Cardiac fibroblast (primary cell): ENCODE data around the gene MAN1A2.
A peak's percentile ranks its signal among the peaks of the same experiment; 100 is the strongest.

Source experiments
- DNase-seq, 2 donors: peaks; one replicate each; pipeline versions ENCODE4 v3.0.0 to v3.0.0-alpha.2; 2010; ENCODE audit warnings: low read depth in 2 of 2
- H3K4me3 ChIP-seq, 2 donors: replicated peaks in 1 of 2; 1 replicate in 1 of 2; 2 replicates in 1 of 2; pipeline ENCODE4 v1.5.1; 2011; ENCODE audit warnings: low read depth in 2 of 2, low read length in 2 of 2, mild to moderate bottlenecking in 2 of 2, moderate library complexity in 1 of 2
- TF ChIP-seq, protein P1 (sequence below): IDR thresholded peaks from one replicate; pipeline ENCODE4 v1.5.1; 2011; ENCODE audit warnings: low read depth, mild to moderate bottlenecking, low read length, inconsistent platforms

Gene MAN1A2

DNA sequence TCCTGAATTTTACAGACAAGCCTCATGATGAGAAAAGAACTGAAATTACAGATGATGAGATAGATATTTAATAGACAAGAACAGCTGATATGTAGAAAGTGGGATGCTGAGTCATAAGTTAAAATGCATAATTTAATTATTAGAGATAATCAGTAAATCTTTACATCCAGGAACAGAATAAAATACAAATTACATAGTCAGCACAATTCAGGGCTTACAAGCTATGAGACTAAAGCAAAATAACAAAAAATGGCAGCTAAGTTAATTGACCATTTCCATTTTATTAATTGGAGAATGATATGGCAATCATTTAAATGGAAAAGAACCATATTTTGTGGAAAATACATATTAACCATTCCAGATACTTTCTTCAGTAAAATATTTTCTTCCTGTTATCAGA is 40.2 kb upstream of the MAN1A2 start:
- TF ChIP-seq, protein P1, sequence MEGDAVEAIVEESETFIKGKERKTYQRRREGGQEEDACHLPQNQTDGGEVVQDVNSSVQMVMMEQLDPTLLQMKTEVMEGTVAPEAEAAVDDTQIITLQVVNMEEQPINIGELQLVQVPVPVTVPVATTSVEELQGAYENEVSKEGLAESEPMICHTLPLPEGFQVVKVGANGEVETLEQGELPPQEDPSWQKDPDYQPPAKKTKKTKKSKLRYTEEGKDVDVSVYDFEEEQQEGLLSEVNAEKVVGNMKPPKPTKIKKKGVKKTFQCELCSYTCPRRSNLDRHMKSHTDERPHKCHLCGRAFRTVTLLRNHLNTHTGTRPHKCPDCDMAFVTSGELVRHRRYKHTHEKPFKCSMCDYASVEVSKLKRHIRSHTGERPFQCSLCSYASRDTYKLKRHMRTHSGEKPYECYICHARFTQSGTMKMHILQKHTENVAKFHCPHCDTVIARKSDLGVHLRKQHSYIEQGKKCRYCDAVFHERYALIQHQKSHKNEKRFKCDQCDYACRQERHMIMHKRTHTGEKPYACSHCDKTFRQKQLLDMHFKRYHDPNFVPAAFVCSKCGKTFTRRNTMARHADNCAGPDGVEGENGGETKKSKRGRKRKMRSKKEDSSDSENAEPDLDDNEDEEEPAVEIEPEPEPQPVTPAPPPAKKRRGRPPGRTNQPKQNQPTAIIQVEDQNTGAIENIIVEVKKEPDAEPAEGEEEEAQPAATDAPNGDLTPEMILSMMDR: no peak
- DNase-seq: no peak
- H3K4me3 ChIP-seq: no peak overlapping the region

DNA sequence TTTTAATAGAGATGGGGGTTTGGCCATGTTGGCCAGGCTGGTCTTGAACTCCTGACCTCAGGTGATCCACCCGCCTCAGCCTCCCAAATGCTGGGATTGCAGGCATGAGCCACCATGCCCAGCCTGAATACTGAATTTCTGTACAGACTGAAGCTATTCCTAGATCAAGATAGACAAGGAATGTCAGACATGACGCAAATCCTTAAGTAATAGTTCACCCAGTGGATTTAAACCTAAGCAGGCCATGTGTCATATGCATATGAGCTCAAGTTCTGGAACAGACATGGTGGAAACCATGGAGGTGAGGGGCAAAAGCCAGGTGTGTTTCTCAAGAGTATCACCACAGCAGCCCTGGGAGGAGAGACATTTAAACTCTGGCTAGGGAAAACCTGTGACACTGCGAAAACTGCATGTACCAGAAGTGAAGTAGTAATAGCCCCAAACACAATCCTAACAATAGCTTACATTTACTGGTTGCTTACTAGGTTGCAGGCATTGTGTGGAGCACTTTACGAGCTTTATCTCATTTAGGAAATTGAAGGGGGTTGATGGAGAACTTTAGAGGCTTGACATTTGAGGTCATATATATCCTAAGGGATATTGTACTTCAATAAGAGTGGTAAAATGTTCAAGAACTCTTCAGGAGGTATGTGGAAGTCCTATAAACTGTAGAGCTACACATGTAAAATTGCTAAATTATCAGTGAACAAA is 31.7 kb upstream of the MAN1A2 start:
- H3K4me3 ChIP-seq: no peak overlapping the region
- peak in 1 of 2 donors; percentile 8 for DNase-seq
- TF ChIP-seq, protein P1: no peak

DNA sequence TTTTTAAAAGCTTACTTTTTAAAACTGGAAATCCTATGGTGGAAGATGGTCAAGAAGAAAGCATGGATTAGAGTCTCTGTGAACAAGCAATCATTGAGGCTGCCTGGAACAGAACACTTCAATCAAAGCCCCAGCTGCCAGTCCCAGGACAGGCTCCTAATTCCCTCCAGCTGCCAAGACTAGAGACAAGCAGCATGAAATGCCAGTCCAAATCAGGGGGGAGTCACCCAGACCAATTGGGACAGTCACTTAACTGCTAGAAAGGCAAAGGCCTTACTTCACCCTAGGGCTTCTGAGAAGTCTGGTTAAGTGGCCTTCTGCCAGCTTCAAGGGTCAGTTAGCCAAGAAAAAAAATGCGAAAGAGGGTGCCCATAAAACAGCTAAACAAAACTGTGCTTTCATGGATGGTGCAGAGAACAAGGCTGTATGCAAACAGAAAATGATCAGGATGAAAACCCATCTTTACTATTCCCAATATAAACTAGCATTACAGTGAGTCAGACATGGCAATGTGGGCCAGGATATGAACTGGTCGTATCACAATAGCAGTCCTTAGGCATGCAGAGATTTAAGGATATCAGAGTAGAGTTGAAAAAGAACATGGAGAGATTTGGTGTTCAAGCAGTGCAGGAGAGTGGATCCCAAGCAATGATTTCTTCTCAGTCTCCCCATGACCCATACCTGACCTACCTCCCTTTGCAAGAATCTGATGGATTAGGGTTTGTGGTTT is 31.0 kb upstream of the MAN1A2 start:
- no peak for DNase-seq
- no peak overlapping the region for H3K4me3 ChIP-seq
- TF ChIP-seq, protein P1: no peak

DNA sequence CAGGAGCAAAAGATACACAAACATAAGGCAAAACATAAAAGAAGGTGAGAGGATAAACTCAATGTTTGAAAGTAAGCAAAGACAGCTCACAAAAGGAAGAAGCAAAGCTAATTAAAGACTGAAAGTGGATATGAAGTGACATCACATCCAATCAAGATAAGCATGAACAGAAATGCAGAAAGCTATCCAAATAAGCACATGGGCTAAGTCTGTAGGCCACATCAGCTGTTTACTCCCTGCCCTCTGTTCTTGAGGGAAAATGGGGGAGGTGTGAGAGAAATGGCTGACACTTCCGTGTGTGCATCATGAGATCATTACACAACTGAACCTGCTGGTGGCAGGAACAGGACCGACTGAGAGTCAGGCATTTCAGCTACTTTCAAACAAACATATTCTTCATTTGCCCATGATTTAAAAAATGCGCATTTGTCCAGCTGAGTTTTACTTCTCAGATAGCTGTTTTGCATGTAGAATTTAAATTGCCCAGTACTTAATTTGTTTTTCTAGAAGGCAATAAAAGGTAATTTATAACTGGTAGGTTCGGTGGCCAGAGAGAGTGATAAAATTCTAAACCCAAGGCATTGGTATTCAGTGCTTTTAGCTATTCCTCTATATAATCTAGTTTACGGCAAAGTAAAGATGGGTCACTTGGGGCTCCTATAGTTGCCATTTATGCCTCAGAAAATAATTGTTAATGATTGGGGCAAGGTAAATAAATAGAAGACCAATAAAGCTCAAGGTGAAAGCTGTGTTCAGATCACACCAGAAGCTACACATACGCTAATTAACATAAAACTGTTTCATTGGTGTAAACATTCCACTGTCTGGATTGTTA is 27.2 kb upstream of the MAN1A2 start:
- TF ChIP-seq, protein P1: no peak
- DNase-seq: peak; percentile 59 to 70

DNA sequence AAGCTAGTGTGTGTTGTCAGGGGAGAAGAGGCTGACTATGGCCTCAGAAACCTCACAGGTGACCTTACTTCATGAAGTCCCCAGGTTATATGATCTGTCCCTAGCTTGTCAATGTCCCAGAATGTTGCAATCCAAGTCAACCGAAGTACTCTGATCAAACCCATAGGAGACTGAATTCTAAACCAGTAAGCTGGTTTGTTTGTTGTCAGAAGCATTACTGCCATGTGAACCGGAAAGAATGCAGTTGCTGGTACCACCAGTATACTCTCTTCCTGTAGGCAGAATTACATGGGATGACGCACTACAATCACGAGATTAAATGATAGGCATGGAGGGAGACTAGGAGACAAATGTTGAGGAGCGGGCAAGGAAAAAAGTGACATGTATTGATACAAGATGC is 26.1 kb upstream of the MAN1A2 start:
- TF ChIP-seq, protein P1: no peak
- no peak for DNase-seq
- no peak overlapping the region for H3K4me3 ChIP-seq

More for the DNA sequence above, 27.2 kb upstream of the MAN1A2 start:
- no peak overlapping the region for H3K4me3 ChIP-seq

DNA sequence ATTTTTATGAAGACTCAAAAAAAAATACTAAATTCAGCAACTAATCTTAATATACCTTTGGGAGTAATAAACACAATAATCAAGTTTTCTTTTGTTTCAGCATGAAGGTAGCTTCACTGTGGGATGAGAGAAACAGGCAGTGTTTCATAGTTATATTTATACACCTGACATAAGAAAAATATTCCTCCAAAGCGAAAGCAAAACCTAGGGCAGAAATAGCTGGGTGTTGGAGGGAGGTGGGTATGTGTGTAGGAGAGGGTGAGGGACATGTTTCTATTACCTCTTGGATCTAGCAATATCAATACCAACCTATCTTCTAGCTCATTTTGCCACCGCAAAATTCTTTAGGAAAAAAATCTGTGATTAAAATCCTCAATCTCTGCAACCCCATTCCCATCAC is 24.9 kb upstream of the MAN1A2 start:
- DNase-seq: no peak
- no peak overlapping the region for H3K4me3 ChIP-seq

More for the DNA sequence above, 24.9 kb upstream of the MAN1A2 start:
- TF ChIP-seq, protein P1: no peak
